Measurements from ENCODE around the gene ILF2. TPM values are rescaled to one million over a fixed set of nuclear protein-coding genes. Genes with fewer than 3 reads are reported as not detected.
A peak's percentile ranks its signal among the peaks of the same experiment; 100 is the strongest.

The ILF2 gene
- total RNA-seq, 1 donor from 2014 or later, result 185 TPM

- H3K4me3 Mint-ChIP-seq (ENCODE audit: unreplicated experiment), result no peak overlapping the region
Observed at GRCh38 chr1:153613406-153613805, 57.4 kb downstream of the ILF2 start.

DNA sequence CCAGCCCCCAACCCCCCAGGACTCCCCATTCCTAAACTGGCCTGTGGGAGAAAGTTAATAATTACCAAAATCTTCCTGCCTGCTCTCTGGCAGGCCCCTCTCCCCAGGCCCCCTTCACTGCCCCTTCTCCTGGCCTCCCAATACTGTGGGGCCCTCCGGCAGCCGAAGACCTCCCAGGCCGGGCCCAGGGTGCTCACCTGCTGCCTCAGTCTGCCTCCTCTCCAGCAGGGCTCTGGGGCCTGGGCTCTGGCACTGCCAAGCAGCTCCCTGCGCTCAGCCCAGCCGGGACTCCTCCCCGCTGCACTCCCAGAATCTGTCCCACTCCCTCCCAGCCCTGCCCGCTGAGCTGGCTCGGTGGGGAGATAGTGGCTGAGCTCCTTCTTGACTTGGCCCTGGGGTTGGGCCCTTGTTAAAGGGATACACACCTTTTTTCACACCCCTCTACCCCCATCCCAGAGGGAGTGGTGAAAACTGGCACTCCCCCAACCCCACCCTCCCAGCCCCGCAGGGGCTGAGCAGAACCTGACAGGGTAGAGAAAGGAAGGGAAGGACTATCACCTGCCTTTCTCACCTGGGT lies 58.0 kb downstream of the ILF2 start, which contains the start of gene S100A16:
Gene S100A16 (minus strand): TSS at position 383 of the 577 bp plus-strand sequence. CDS start 4,986 bp downstream, outside the sequence.
- peak within 1 kb of the TSS; percentile 89 for H3K27ac ChIP-seq (ENCODE audit: low read depth, low read length)
- H2AFZ ChIP-seq (ENCODE audit: low read depth, low read length), result peak within 1 kb of the TSS; percentile 26
- Mint-ChIP-seq H3K9me3 (ENCODE audit: unreplicated experiment) (no peaks in the 10 kb centered on the region), H3K4me3 (ENCODE audit: unreplicated experiment) (peak within 1 kb of the TSS; percentile 63), H3K36me3 (ENCODE audit: low read depth, unreplicated experiment) (peaks cover 6% of the 10 kb centered on the region), H3K4me1 (ENCODE audit: low read depth, unreplicated experiment) (peaks cover 20% of the 10 kb centered on the region), H3K27ac (ENCODE audit: unreplicated experiment) (peak within 1 kb of the TSS; percentile 66), H3K27me3 (ENCODE audit: low read depth, unreplicated experiment) (no peaks in the 10 kb centered on the region)
- peak within 1 kb of the TSS; percentile 98 for H3K9ac ChIP-seq (ENCODE audit: low read length)
- FAIRE-seq, result no peak
- H3K4me2 ChIP-seq (ENCODE audit: low read length), result peak within 1 kb of the TSS; percentile 87
- H3K4me3 ChIP-seq (ENCODE audit: insufficient read depth, low read depth, low read length), result peak within 1 kb of the TSS; percentile 93
- DNase-seq (ENCODE audit: low read depth), result peak; percentile 57
- H4K20me1 ChIP-seq (ENCODE audit: insufficient read depth, low read length), result peaks cover 7% of the 10 kb centered on the region
- no peak for TF ChIP-seq EZH2 (IDR thresholded peaks at IDR 0.05; ENCODE audit: insufficient read depth, low read length)
- no peak for TF ChIP-seq CTCF (IDR thresholded peaks at IDR 0.05; ENCODE audit: insufficient read depth, low read depth, low read length)
- H3K79me2 ChIP-seq (ENCODE audit: insufficient read depth, low read length), result peaks cover 56% of the 10 kb centered on the region
- no peaks in the 10 kb centered on the region for H3K27me3 ChIP-seq (ENCODE audit: insufficient read depth, low read length)
- H3K36me3 ChIP-seq (ENCODE audit: insufficient read depth, low read length), result peaks cover under 1% of the 10 kb centered on the region
- peaks cover 44% of the 10 kb centered on the region for H3K4me1 ChIP-seq (ENCODE audit: insufficient read depth, low read length)
- H3K9me3 ChIP-seq (ENCODE audit: insufficient read depth, low read depth, low read length), result no peaks in the 10 kb centered on the region

More at GRCh38 chr1:153613406-153613805, 57.4 kb downstream of the ILF2 start:
- Histone ChIP-seq H2AFZ (ENCODE audit: low read depth, low read length) (no peak overlapping the region), H3K27me3 (ENCODE audit: insufficient read depth, low read length) (no peaks in the 10 kb centered on the region), H3K4me2 (ENCODE audit: low read length) (peak overlapping the region; percentile 87), H3K4me3 (ENCODE audit: insufficient read depth, low read depth, low read length) (no peak overlapping the region), H3K9ac (ENCODE audit: low read length) (peak overlapping the region; percentile 98), H3K4me1 (ENCODE audit: insufficient read depth, low read length) (peaks cover 38% of the 10 kb centered on the region), H4K20me1 (ENCODE audit: insufficient read depth, low read length) (peaks cover 7% of the 10 kb centered on the region), H3K9me3 (ENCODE audit: insufficient read depth, low read depth, low read length) (no peaks in the 10 kb centered on the region), H3K27ac (ENCODE audit: low read depth, low read length) (peak overlapping the region; percentile 89), H3K36me3 (ENCODE audit: insufficient read depth, low read length) (no peaks in the 10 kb centered on the region), H3K79me2 (ENCODE audit: insufficient read depth, low read length) (peaks cover 51% of the 10 kb centered on the region)
- Mint-ChIP-seq H3K4me1 (ENCODE audit: low read depth, unreplicated experiment) (peaks cover 20% of the 10 kb centered on the region), H3K27me3 (ENCODE audit: low read depth, unreplicated experiment) (no peaks in the 10 kb centered on the region), H3K27ac (ENCODE audit: unreplicated experiment) (no peak overlapping the region), H3K9me3 (ENCODE audit: unreplicated experiment) (no peaks in the 10 kb centered on the region), H3K36me3 (ENCODE audit: low read depth, unreplicated experiment) (peaks cover 4% of the 10 kb centered on the region)
- FAIRE-seq, result no peak
- TF ChIP-seq CTCF (IDR thresholded peaks at IDR 0.05; ENCODE audit: insufficient read depth, low read depth, low read length) (no peak), EZH2 (IDR thresholded peaks at IDR 0.05; ENCODE audit: insufficient read depth, low read length) (no peak)
- no peak for DNase-seq (ENCODE audit: low read depth)
